ENCODE results near the gene PIP4K2A.
"Not testable (repeated sequence)": the region's sequence is repeated elsewhere in the genome, so short reads cannot be mapped to it uniquely, and the experiment has no call there.

DNA sequence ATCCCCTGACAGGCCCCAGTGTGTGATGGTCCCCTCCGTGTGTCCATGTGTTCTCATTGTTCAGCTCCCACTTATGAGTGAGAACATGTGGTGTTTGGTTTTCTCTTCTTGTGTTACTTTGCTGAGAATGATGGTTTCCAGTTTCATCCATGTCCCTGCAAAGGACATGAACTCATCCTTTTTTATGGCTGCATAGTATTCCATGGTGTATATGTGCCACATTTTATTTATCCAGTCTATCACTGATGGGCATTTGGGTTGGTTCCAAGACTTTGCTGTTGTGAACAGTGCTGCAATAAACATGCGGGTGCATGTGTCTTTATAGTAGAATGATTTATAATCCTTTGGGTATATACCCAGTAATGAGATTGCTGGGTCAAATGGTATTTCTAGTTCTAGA lies 206.2 kb downstream of the PIP4K2A start:
- TF ChIP-seq, protein P1, sequence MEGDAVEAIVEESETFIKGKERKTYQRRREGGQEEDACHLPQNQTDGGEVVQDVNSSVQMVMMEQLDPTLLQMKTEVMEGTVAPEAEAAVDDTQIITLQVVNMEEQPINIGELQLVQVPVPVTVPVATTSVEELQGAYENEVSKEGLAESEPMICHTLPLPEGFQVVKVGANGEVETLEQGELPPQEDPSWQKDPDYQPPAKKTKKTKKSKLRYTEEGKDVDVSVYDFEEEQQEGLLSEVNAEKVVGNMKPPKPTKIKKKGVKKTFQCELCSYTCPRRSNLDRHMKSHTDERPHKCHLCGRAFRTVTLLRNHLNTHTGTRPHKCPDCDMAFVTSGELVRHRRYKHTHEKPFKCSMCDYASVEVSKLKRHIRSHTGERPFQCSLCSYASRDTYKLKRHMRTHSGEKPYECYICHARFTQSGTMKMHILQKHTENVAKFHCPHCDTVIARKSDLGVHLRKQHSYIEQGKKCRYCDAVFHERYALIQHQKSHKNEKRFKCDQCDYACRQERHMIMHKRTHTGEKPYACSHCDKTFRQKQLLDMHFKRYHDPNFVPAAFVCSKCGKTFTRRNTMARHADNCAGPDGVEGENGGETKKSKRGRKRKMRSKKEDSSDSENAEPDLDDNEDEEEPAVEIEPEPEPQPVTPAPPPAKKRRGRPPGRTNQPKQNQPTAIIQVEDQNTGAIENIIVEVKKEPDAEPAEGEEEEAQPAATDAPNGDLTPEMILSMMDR (IDR thresholded peaks at IDR 0.05; ENCODE audit: poor library complexity): not testable (repeated sequence)
- TF ChIP-seq EZH2 (IDR thresholded peaks at IDR 0.05; ENCODE audit: borderline replicate concordance); EZH2phosphoT487 (IDR thresholded peaks at IDR 0.05; ENCODE audit: low read depth, severe bottlenecking, unreplicated experiment): not testable (repeated sequence)
